ENCODE results near the gene IFT74.

Gene IFT74

GRCh38 chr9:26955921-26956859 is at the start of gene IFT74:
Gene IFT74 (plus strand): TSS chr9:26956412. CDS start chr9:26961968, 5,556 bp downstream.
- DNase-seq, result peak; percentile 86 to 89

- DNase-seq, result no peak
Measured at GRCh38 chr9:26913138-26913668, 43.0 kb upstream of the IFT74 start.

GRCh38 chr9:26919698-26920097 is 36.5 kb upstream of the IFT74 start:
- DNase-seq, result no peak

GRCh38 chr9:26925609-26926008 is 30.6 kb upstream of the IFT74 start:
- DNase-seq, result no peak

GRCh38 chr9:26928902-26929495 is 27.2 kb upstream of the IFT74 start:
- no peak for DNase-seq

- no peak for DNase-seq
Measured at GRCh38 chr9:26935847-26936246, 20.4 kb upstream of the IFT74 start.

- no peak for DNase-seq
Measured at GRCh38 chr9:26937816-26938371, 18.3 kb upstream of the IFT74 start.

GRCh38 chr9:26939955-26940711 is 16.1 kb upstream of the IFT74 start:
- no peak for DNase-seq

- DNase-seq, result no peak
Measured at GRCh38 chr9:26940779-26941178, 15.4 kb upstream of the IFT74 start.

GRCh38 chr9:26945591-26945990 is 10.6 kb upstream of the IFT74 start:
- no peak for DNase-seq

GRCh38 chr9:26946753-26947727 is 9.2 kb upstream of the IFT74 start, which contains the start of gene PLAA:
Gene PLAA (minus strand): TSS chr9:26947242. CDS start chr9:26947045, 197 bp downstream.
- peak; percentile 55 to 64 for DNase-seq

- DNase-seq, result no peak
Measured at GRCh38 chr9:26947736-26948135, 8.5 kb upstream of the IFT74 start.

GRCh38 chr9:26949637-26950069 is 6.6 kb upstream of the IFT74 start:
- no peak for DNase-seq

GRCh38 chr9:26950521-26950920 is 5.7 kb upstream of the IFT74 start:
- no peak for DNase-seq

- DNase-seq, result no peak
Measured at GRCh38 chr9:26951794-26952193, 4.4 kb upstream of the IFT74 start.

- peak; percentile 69 to 73 for DNase-seq
Measured at GRCh38 chr9:26954050-26954508, 2.1 kb upstream of the IFT74 start.

GRCh38 chr9:26955222-26955903 is 849 bp upstream of the IFT74 start:
- DNase-seq, result peak; percentile 26 to 33

- no peak for DNase-seq
Measured at GRCh38 chr9:26956860-26957233, 635 bp downstream of the IFT74 start.

- no peak for DNase-seq
Measured at GRCh38 chr9:26971721-26972120, 15.5 kb downstream of the IFT74 start.

- DNase-seq, result no peak
Measured at GRCh38 chr9:26973989-26974388, 17.8 kb downstream of the IFT74 start.

GRCh38 chr9:26974927-26975326 is 18.7 kb downstream of the IFT74 start:
- DNase-seq, result no peak

Data from Kasumi-1 (cell line).